Hepatocyte (in vitro differentiated cells): Measurements from ENCODE around the gene COL11A2. TPM values are rescaled to one million over a fixed set of nuclear protein-coding genes. Genes with fewer than 3 reads are reported as not detected.

ENCODE experiments used
- DNase-seq: peaks from one replicate; pipeline ENCODE4 v3.0.0-alpha.2; 2016; ENCODE audit warnings: low spot score
- H2AFZ ChIP-seq: fragments of 200-600 bp; sonication (generic); 2 replicates; pipeline ENCODE4 v1.6.0; 2016; ENCODE audit warnings: antibody characterized with exemption, mild to moderate bottlenecking
- H3K27ac ChIP-seq: fragments of 200-600 bp; sonication (generic); 2 replicates; pipeline ENCODE4 v1.5.1; 2016; ENCODE audit warnings: mild to moderate bottlenecking
- H3K27me3 ChIP-seq: fragments of 200-600 bp; sonication (generic); 2 replicates; pipeline ENCODE4 v1.6.1; 2016
- H3K36me3 ChIP-seq: fragments of 200-600 bp; sonication (generic); replicated peaks from 2 replicates; pipeline ENCODE4 v1.5.1; 2016; ENCODE audit warnings: low read depth; ENCODE audit not compliant: insufficient read depth
- H3K4me1 ChIP-seq: fragments of 200-600 bp; sonication (generic); 2 replicates; pipeline ENCODE4 v1.5.1; 2016; ENCODE audit warnings: mild to moderate bottlenecking, moderate library complexity; ENCODE audit not compliant: insufficient read depth
- H3K4me2 ChIP-seq: fragments of 200-600 bp; sonication (generic); 2 replicates; pipeline ENCODE4 v1.6.0; 2016
- H3K4me3 ChIP-seq: fragments of 200-600 bp; sonication (generic); 2 replicates; pipeline ENCODE4 v1.5.1; 2016; ENCODE audit warnings: mild to moderate bottlenecking
- H3K79me2 ChIP-seq: fragments of 200-600 bp; sonication (generic); 2 replicates; pipeline ENCODE4 v1.6.0; 2017; ENCODE audit warnings: mild to moderate bottlenecking
- H3K9me2 ChIP-seq: fragments of 200-600 bp; sonication (generic); replicated peaks from 2 replicates; pipeline ENCODE4 v1.6.0; 2017; ENCODE audit warnings: mild to moderate bottlenecking; ENCODE audit not compliant: insufficient read depth
- H3K9me3 ChIP-seq: fragments of 200-600 bp; sonication (generic); 2 replicates; pipeline ENCODE4 v1.5.1; 2016; ENCODE audit warnings: low read depth, mild to moderate bottlenecking
- H4K20me1 ChIP-seq: fragments of 200-600 bp; sonication (generic); 2 replicates; pipeline ENCODE4 v1.6.0; 2016; ENCODE audit warnings: mild to moderate bottlenecking; ENCODE audit not compliant: insufficient read depth, poor library complexity, severe bottlenecking
- CTCF ChIP-seq: fragments of 200-600 bp; sonication (generic); IDR thresholded peaks from 2 replicates; pipeline ENCODE4 v1.5.1; 2016; ENCODE audit warnings: antibody characterized with exemption, mild to moderate bottlenecking; ENCODE audit not compliant: poor library complexity
- EZH2 ChIP-seq: fragments of 200-600 bp; sonication (generic); IDR thresholded peaks from 2 replicates; pipeline ENCODE4 v1.6.1; 2016; ENCODE audit warnings: antibody characterized with exemption, mild to moderate bottlenecking, borderline replicate concordance
- EZH2phosphoT487 ChIP-seq: fragments of 200-600 bp; sonication (generic); IDR thresholded peaks from one replicate; pipeline ENCODE4 v1.6.1; 2018; ENCODE audit warnings: antibody characterized with exemption, mild to moderate bottlenecking, low read depth, moderate library complexity; ENCODE audit not compliant: unreplicated experiment, severe bottlenecking
- WGBS: methylation state at CpG from one replicate; pipeline ENCODE4 v1.1.6; 2016; ENCODE audit warnings: low lambda C conversion rate; ENCODE audit errors: missing lambda C conversion rate; 5-methylcytosine and 5-hydroxymethylcytosine counted together
- microRNA counts: library from miRNA; unstranded; fragments of <30 nt; microRNA quantifications from one replicate; lab custom pipeline; 2017
- microRNA-seq: library from miRNA; unstranded; fragments of <30 nt; microRNA quantifications from one replicate; pipeline ENCODE4, GENCODE V29; 2017
- polyA plus RNA-seq: library from polyadenylated mRNA; unstranded; fragments of >200 nt; fragmentation: Nextera tagmentation; extraction: Ambion mirVana; gene quantifications from 2 replicates; pipeline ENCODE4 v1.2.1, GENCODE V29; 2016
- small RNA-seq: library from RNA; depleted of rRNA; stranded (forward); fragments of <200 nt; gene quantifications from one replicate; pipeline ENCODE3, GENCODE V24; 2014
- total RNA-seq: library from RNA; depleted of rRNA; stranded (reverse); fragments of >200 nt; gene quantifications from 2 replicates; pipeline ENCODE4 v1.2.3, GENCODE V29; 2014

COL11A2 gene
- total and polyA plus RNA-seq, 2 experiments from 2014 or later, result 3.0 to 4.7 TPM

DNA sequence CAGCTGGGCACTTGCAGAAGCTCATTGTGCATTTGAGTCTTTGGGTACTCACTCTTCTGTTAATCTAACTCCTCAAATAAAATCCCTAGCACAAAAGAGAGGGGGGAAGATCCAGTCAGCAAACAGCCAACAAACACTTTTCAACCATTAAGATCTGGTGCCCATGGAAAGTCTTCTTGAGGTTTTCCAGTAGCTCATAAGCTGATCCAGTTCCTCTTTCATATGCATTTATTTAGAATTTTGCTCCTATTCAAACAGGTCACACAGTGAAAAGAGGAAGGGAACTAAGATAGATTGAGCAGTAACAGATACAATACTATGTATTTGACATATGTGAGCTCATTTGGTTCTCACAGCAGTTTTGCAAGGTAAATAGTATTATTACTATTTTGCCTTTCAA is 77.9 kb downstream of the COL11A2 start:
- no peak overlapping the region for H3K27ac ChIP-seq
- H2AFZ ChIP-seq, result no peak overlapping the region
- no peak overlapping the region for H3K4me2 ChIP-seq
- no peaks in the 10 kb centered on the region for H3K36me3 ChIP-seq
- H3K9me3 ChIP-seq, result no peaks in the 10 kb centered on the region
- TF ChIP-seq EZH2phosphoT487 (no peak), CTCF (no peak), EZH2 (no peak)
- H3K79me2 ChIP-seq, result no peaks in the 10 kb centered on the region
- H3K27me3 ChIP-seq, result peaks cover 47% of the 10 kb centered on the region
- no peak for DNase-seq
- H3K9me2 ChIP-seq, result no peaks in the 10 kb centered on the region
- no peaks in the 10 kb centered on the region for H3K4me1 ChIP-seq
- H4K20me1 ChIP-seq, result no peaks in the 10 kb centered on the region
- no peak overlapping the region for H3K4me3 ChIP-seq

DNA sequence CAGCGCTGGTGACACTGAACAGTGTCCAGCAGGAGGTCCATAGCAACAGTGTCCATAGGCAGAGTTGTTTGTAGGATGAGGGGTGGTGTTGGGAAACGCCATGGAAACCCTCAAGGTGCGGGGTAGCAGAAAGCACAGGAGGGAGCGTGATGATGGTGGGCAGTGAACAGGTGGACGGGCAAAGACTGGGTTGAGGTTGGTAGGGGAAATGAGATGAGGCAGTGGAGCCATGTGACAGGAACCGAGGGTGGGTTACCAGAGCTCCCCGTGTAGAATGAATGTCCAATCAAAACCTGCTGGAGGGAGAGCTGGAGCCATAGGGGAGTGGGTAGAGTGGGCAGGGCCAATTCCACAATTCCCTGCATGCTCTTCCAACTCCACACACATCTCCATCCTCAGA is 78.5 kb downstream of the COL11A2 start:
- no peak overlapping the region for H3K4me3 ChIP-seq
- no peaks in the 10 kb centered on the region for H3K79me2 ChIP-seq
- no peaks in the 10 kb centered on the region for H3K9me2 ChIP-seq
- DNase-seq, result no peak
- no peaks in the 10 kb centered on the region for H3K36me3 ChIP-seq
- no peak overlapping the region for H2AFZ ChIP-seq
- no peaks in the 10 kb centered on the region for H4K20me1 ChIP-seq
- H3K27me3 ChIP-seq, result peaks cover 51% of the 10 kb centered on the region
- H3K27ac ChIP-seq, result no peak overlapping the region
- H3K4me1 ChIP-seq, result no peaks in the 10 kb centered on the region
- H3K4me2 ChIP-seq, result no peak overlapping the region
- H3K9me3 ChIP-seq, result no peaks in the 10 kb centered on the region
- WGBS, result 81% methylated on average over 7 of the region's 7 CpGs
- TF ChIP-seq EZH2phosphoT487, result no peak
- TF ChIP-seq CTCF, result no peak
- TF ChIP-seq EZH2, result no peak

MicroRNA genes within 50 kb of the gene (microRNA counts, 767-probe panel; counts per million panel counts)
- microRNA hsa-miR-219-1-3p (lab: Ali Mortazavi, UCI) (not detected), microRNA hsa-miR-219-5p (lab: Ali Mortazavi, UCI) (not detected)

Small RNAs within 50 kb of the gene (microRNA-seq; reads per million reads assigned to microRNA genes)
- gene MIR219A1, result 6.3 reads per million, percentile 15 among the genes with 10 or more reads in this experiment

Small RNAs within 50 kb of the gene (small RNA-seq; reads per million reads assigned to genes)
- gene MIR219A1 (2.2 reads per million, percentile 88 among the genes with 10 or more reads in this experiment), gene RNY4P10 (not detected)

Other genes with a start within 250 kb of the COL11A2 start
- gene HLA-DMA, start 239.4 kb downstream of the COL11A2 start, total RNA-seq, result 9.0 and 9.5 TPM in 2 replicates
- 4.7 and 9.2 TPM in 2 replicates for gene HLA-DMA, start 239.4 kb downstream of the COL11A2 start, polyA plus RNA-seq
- 132 and 133 TPM in 2 replicates for gene BRD2, start 223.9 kb downstream of the COL11A2 start, total RNA-seq
- 106 and 118 TPM in 2 replicates for gene BRD2, start 223.9 kb downstream of the COL11A2 start, polyA plus RNA-seq
- gene HLA-DOA, start 182.9 kb downstream of the COL11A2 start, total RNA-seq, result 1.4 and 2.0 TPM in 2 replicates
- gene HLA-DOA, start 182.9 kb downstream of the COL11A2 start, polyA plus RNA-seq, result 0.79 and 0.83 TPM in 2 replicates
- gene HLA-DPA1, start 118.8 kb downstream of the COL11A2 start, total RNA-seq, result 2.6 and 5.3 TPM in 2 replicates
- 1.7 and 4.7 TPM in 2 replicates for gene HLA-DPA1, start 118.8 kb downstream of the COL11A2 start, polyA plus RNA-seq
- gene HLA-DPB1, start 116.5 kb downstream of the COL11A2 start, total RNA-seq, result 18.0 and 22.1 TPM in 2 replicates
- 12.4 and 16.0 TPM in 2 replicates for gene HLA-DPB1, start 116.5 kb downstream of the COL11A2 start, polyA plus RNA-seq
- 14.2 and 17.0 TPM in 2 replicates for gene RXRB, start 8.2 kb upstream of the COL11A2 start, total RNA-seq
- gene RXRB, start 8.2 kb upstream of the COL11A2 start, polyA plus RNA-seq, result 24.6 and 29.8 TPM in 2 replicates
- gene SLC39A7, start 8.4 kb upstream of the COL11A2 start, total RNA-seq, result 118 and 130 TPM in 2 replicates
- 46.4 and 55.0 TPM in 2 replicates for gene SLC39A7, start 8.4 kb upstream of the COL11A2 start, polyA plus RNA-seq
- gene HSD17B8, start 12.2 kb upstream of the COL11A2 start, total RNA-seq, result 6.0 and 7.8 TPM in 2 replicates
- gene HSD17B8, start 12.2 kb upstream of the COL11A2 start, polyA plus RNA-seq, result 11.1 and 12.9 TPM in 2 replicates
- 25.0 and 25.6 TPM in 2 replicates for gene RING1, start 16.0 kb upstream of the COL11A2 start, total RNA-seq
- gene RING1, start 16.0 kb upstream of the COL11A2 start, polyA plus RNA-seq, result 32.3 and 32.5 TPM in 2 replicates
- 28.8 and 43.2 TPM in 2 replicates for gene VPS52, start 79.4 kb upstream of the COL11A2 start, total RNA-seq
- gene VPS52, start 79.4 kb upstream of the COL11A2 start, polyA plus RNA-seq, result 42.5 and 48.3 TPM in 2 replicates
- gene RPS18, start 79.6 kb upstream of the COL11A2 start, total RNA-seq, result 3,293 and 3,728 TPM in 2 replicates
- gene RPS18, start 79.6 kb upstream of the COL11A2 start, polyA plus RNA-seq, result 1,497 and 1,517 TPM in 2 replicates
- 2.0 and 5.2 TPM in 2 replicates for gene B3GALT4, start 84.7 kb upstream of the COL11A2 start, total RNA-seq
- gene B3GALT4, start 84.7 kb upstream of the COL11A2 start, polyA plus RNA-seq, result 5.7 and 8.1 TPM in 2 replicates
- 46.6 and 51.1 TPM in 2 replicates for gene WDR46, start 96.8 kb upstream of the COL11A2 start, total RNA-seq
- gene WDR46, start 96.8 kb upstream of the COL11A2 start, polyA plus RNA-seq, result 70.1 and 84.2 TPM in 2 replicates
- gene PFDN6, start 97.1 kb upstream of the COL11A2 start, total RNA-seq, result 43.9 and 52.7 TPM in 2 replicates
- 19.5 and 27.2 TPM in 2 replicates for gene PFDN6, start 97.1 kb upstream of the COL11A2 start, polyA plus RNA-seq
- 57.4 and 63.3 TPM in 2 replicates for gene RGL2, start 106.5 kb upstream of the COL11A2 start, total RNA-seq
- 82.1 and 89.3 TPM in 2 replicates for gene RGL2, start 106.5 kb upstream of the COL11A2 start, polyA plus RNA-seq
- 39.1 and 59.3 TPM in 2 replicates for gene TAPBP, start 121.6 kb upstream of the COL11A2 start, total RNA-seq
- gene TAPBP, start 121.6 kb upstream of the COL11A2 start, polyA plus RNA-seq, result 108 and 116 TPM in 2 replicates
- gene ZBTB22, start 125.3 kb upstream of the COL11A2 start, total RNA-seq, result 21.6 and 23.4 TPM in 2 replicates
- 23.2 and 23.8 TPM in 2 replicates for gene ZBTB22, start 125.3 kb upstream of the COL11A2 start, polyA plus RNA-seq
- gene DAXX, start 130.5 kb upstream of the COL11A2 start, total RNA-seq, result 26.4 and 31.0 TPM in 2 replicates
- gene DAXX, start 130.5 kb upstream of the COL11A2 start, polyA plus RNA-seq, result 28.4 and 35.3 TPM in 2 replicates
- gene KIFC1, start 199.4 kb upstream of the COL11A2 start, total RNA-seq, result 6.9 and 12.7 TPM in 2 replicates
- gene KIFC1, start 199.4 kb upstream of the COL11A2 start, polyA plus RNA-seq, result 6.1 and 6.6 TPM in 2 replicates
- 37.2 and 44.4 TPM in 2 replicates for gene PHF1, start 218.5 kb upstream of the COL11A2 start, total RNA-seq
- gene PHF1, start 218.5 kb upstream of the COL11A2 start, polyA plus RNA-seq, result 42.4 and 53.0 TPM in 2 replicates
- 121 and 150 TPM in 2 replicates for gene CUTA, start 225.6 kb upstream of the COL11A2 start, total RNA-seq
- 349 and 357 TPM in 2 replicates for gene CUTA, start 225.6 kb upstream of the COL11A2 start, polyA plus RNA-seq
- gene SYNGAP1, start 227.6 kb upstream of the COL11A2 start, total RNA-seq, result 5.3 and 6.6 TPM in 2 replicates
- 4.9 and 5.7 TPM in 2 replicates for gene SYNGAP1, start 227.6 kb upstream of the COL11A2 start, polyA plus RNA-seq